Fibroblast of mammary gland (primary cell): ENCODE measurements around the gene PHLDA3.
"Not testable (repeated sequence)": the region's sequence is repeated elsewhere in the genome, so short reads cannot be mapped to it uniquely, and the experiment has no call there.

Experiments
- DNase-seq: peaks from one replicate; pipeline ENCODE4 v3.0.0-alpha.2; 2010; ENCODE audit warnings: low read depth
- H3K4me3 ChIP-seq: 2 replicates; pipeline ENCODE4 v1.5.1; 2011; ENCODE audit warnings: low read depth, mild to moderate bottlenecking, low read length, moderate library complexity; ENCODE audit not compliant: control insufficient read depth
- CTCF ChIP-seq: conservative IDR thresholded peaks from 2 replicates; pipeline ENCODE4 v1.5.1; 2011; ENCODE audit warnings: low read depth, low read length, inconsistent platforms; ENCODE audit not compliant: control insufficient read depth, insufficient read depth

The PHLDA3 gene

GRCh38 chr1:201481004-201481380 is 12.0 kb upstream of the PHLDA3 start:
- peak overlapping the region; percentile 50 for H3K4me3 ChIP-seq

GRCh38 chr1:201480231-201481003 is 11.4 kb upstream of the PHLDA3 start:
- peak overlapping the region; percentile 50 for H3K4me3 ChIP-seq
- peak; percentile 14 for TF ChIP-seq CTCF
- peak; percentile 80 for DNase-seq

More at GRCh38 chr1:201481004-201481380, 12.0 kb upstream of the PHLDA3 start:
- no peak for DNase-seq
- TF ChIP-seq CTCF: no peak

- no peak for TF ChIP-seq CTCF
- DNase-seq: no peak
- no peak overlapping the region for H3K4me3 ChIP-seq
These were observed 10.3 kb upstream of the PHLDA3 start for GRCh38 chr1:201479201-201479730.

- not testable (repeated sequence) for H3K4me3 ChIP-seq, DNase-seq
These were observed 9.7 kb upstream of the PHLDA3 start for GRCh38 chr1:201478666-201479065.

- TF ChIP-seq CTCF: no peak
- no peak overlapping the region for H3K4me3 ChIP-seq
- DNase-seq: peak; percentile 54
These were observed 7.8 kb upstream of the PHLDA3 start for GRCh38 chr1:201476670-201477344.

- TF ChIP-seq CTCF: no peak
- no peak for DNase-seq
- H3K4me3 ChIP-seq: no peak overlapping the region
These were observed 7.1 kb upstream of the PHLDA3 start for GRCh38 chr1:201475915-201476669.
